Measurements from ENCODE around the gene PLA2G2C.

The PLA2G2C gene

DNA sequence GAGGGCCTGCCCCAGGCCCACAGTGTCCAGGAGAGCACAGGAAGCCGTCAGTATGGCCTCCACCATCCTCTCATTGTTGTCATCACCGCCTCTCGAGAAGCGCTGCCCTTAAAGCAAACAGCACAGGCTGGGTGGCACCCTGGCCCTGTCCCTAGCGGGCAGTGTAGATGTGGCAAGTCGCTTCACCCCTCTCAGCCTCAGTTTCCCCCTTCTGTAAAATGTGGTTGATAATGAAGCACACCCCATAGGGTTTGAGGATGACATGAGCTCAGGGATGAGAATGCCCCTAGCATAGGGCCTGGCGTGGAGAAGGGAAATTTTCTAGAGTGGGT lies 33.8 kb downstream of the PLA2G2C start:
- no peak for DNase-seq

DNA sequence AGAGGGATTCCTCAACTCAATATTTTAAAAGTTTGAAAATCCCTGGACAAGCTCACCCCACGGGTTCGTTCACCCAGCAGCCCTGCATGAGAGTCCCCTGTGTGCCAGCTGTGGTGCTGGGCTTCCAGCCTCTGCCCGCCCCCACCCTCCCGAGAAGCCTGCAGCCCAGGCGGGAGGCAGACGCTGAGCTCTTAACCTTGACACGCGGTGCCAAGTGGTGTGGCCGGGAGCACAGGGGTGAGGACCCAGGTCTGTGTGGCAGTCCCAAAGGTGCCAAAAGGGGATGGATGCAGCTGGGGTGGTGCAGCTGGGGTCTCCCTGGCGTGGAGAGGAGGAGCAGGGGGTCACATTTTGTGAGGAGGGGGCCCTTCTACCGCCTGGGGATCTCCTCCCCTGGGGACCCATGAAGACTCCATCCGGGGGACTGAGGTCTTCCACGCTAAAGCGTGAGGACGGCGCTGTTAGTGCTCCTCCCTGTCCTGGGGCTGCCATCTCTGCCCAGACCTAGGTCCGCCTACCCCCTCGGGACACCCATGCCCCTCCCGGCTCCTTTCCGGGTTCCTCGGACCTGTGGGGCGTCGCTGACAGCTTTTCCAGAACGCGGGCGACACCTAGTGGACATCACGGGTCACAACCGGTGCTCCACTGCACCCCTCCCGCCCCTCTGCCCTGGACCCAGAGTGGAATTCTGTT lies 34.3 kb downstream of the PLA2G2C start:
- peak; percentile 62 for DNase-seq

- DNase-seq, result no peak
Observed at GRCh38 chr1:20150969-20151368, 35.3 kb downstream of the PLA2G2C start.

DNA sequence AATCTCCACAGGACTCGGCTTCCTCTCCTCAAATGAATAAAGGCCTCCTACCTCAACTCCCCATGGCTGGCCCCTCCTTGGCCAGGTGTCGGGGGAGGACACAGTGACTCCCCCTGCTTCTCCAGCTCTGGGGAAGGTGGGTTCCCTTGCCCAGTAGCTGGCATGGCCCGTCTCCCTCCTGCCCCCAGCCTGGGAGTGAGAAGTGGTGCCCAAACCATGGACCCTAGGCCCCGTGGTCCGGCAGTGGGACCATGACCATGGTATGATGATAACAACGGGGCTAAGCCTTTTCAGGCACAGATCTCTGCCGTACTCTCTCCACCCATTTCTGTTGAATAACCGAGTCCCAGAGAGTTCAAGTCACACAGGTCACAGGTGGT lies 36.0 kb downstream of the PLA2G2C start:
- no peak for DNase-seq

GRCh38 chr1:20149601-20150325 lies 36.6 kb downstream of the PLA2G2C start:
- no peak for DNase-seq

DNA sequence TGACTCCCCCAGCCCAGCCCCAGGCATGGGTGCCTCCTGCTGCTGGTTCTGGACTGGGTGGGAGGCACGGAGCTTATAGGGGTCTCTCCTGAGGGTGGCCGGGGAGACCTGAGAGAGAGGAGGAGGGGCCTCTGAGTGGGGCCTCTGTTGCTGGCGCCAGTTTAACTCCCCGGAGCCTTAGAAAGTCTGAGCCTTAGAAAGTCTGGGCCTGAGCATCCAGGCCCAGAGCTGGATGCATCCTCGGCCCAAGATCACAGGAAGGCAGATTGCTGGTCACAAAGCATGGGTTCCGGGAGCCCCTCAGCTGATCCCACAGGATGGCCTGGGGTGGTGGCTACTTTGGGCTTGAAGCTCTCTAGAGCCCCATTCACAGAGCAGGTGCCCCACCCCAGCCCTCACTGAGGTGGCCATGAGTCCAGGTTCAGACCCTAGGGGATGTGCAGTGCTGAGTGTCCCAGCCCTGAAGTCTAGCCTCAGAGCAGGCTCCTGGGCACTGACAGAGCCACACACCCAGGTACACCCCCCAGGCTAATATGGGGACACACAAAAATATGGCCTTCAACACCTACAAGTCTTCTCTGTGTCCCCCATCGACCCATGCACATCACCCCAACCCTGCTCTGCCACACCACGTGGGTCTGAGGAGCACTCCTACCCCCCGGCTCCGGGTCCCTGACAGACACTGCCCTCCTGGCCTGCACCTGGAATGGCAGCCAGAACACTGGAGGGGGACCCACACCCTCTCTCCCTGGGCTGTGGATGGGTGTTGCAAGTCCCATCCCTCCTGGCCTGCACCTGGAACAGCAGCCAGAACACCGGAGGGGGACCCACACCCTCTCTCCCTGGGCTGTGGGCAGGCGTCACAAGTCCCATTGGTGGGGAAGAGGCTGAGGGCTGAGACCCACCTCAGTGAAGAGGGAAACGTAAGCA lies 37.5 kb downstream of the PLA2G2C start:
- no peak for DNase-seq

GRCh38 chr1:20147846-20148570 lies 38.3 kb downstream of the PLA2G2C start:
- DNase-seq, result no peak

DNA sequence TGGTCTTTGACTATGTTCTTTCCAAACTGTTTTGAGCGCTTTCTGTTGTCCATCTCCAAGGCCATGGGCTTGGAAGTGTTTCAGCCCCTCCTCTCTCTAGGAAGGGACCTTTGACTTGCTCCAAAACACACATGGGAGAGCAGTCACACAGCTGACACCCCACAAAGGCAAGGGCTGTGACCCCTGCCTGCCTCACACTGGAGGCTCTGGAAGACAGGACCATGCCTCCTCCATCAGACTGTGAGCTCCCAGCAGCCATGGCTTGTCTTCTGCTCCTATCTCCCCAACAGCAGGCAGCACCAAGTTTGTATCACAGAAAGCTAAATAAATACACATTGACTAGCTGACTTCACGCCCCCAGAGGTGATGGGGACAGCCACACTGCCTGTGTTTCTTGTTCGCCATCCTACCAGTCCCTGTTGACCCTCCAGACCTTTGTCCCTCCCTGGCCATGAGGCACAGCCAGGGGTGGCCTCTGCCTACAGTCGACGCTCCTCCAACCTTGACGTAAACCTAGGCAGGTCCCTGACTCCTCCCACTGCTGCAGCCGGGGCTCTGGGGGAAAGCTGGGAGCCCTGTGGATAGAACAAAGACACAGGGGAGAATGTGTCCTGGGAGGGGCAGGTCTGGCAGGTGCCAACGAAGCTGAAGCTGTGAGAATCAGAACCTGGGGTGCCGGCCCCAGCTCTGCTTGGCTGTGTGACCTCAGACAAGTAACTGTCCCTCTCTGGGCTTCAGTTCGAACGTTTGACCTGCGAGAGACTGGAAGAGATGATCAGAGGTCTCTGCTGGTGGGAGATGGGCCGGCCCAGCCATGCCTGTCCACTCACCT lies 42.4 kb downstream of the PLA2G2C start:
- DNase-seq, result no peak

DNA sequence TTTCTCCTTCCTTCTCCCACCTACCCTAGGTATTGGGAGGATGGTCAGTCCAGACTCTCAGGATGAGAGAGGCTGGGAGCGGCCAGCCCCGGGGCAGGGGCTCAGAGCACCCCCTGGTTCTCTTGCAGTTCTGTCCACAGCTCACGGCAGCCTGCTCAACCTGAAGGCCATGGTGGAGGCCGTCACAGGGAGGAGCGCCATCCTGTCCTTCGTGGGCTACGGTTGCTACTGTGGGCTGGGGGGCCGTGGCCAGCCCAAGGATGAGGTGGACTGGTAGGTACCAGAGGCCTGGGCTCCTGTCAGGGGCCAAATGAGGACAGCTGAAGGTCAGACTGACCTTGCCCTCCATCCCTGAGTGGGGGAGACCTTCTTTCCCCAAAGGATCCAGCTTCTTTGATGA lies 43.0 kb downstream of the PLA2G2C start:
- DNase-seq, result no peak

DNA sequence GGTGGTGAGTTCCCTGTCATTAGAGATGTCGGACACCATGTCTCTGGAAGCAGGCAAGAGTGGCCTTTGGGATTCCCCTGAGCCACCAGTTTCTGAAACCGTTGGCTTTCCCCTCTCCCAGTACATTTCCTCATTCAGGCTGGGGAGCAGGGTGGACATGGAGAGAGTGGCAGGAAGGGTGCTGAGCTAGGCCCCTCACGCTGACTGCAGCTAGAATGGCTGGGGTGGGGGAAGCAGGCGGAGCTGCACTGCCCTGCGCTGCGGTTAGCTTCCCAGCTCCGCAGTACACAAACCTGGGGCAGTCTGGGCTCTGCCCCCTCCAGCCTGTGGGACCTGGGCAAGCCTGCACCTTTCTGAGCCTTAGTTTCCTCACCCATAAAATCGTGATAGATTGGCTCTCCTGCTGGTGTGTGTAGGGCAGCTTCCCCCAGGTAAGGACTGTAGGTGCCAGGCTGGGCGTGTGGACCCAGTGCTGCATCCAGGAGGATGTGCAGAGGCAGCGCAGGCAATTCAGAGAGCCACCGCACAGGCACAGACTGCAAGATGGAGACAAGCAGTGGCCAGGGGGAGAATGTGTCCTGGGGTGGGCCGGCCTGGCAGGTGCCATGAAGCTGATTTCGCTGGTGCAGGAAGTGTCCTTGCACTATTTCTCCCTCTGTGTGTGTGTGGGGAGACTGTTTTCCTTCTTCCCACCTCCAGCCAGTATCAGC lies 44.2 kb downstream of the PLA2G2C start:
- no peak for DNase-seq

- no peak for DNase-seq
Observed at GRCh38 chr1:20141466-20141865, 44.9 kb downstream of the PLA2G2C start.

GRCh38 chr1:20141001-20141400 lies 45.3 kb downstream of the PLA2G2C start:
- no peak for DNase-seq

DNA sequence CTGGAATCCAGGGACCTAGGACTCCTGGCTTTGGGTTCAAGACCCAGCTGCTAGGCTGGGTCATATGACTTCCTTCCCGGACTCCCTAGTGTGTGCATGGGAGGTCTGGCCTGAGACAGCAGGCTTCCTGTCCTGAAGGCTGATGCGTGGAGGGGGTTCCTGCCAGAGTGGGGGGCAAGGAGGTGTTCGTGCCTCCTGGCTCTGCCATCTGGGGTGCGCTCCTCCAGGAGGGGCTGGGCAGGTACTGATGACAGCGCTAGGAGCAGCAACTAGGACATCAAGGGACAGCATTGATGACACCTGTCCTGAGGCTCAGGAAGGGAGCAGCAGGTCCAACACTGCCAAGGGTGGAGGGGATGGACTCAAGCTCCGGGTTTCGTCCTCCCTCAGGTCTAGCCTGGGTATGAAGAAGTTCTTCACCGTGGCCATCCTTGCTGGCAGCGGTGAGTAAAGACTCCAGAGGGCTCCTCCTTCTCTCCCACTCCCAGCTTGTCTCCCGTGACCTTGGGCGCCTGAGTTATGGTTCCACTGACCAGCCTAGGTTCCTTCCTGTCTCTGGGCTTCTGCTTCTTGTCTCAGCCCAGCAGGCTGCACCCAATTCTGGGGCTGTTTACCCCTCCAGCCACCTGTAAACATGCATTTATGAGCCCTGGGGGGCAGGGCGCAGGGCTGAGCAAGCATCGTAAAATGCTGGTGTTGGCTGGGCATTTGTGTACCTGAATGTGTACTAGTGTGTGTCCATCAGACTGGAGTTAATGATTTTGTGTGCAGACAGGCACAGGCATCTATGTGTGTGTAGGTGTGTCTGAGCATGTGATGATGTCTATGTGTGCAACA lies 46.3 kb downstream of the PLA2G2C start:
- DNase-seq, result no peak

DNA sequence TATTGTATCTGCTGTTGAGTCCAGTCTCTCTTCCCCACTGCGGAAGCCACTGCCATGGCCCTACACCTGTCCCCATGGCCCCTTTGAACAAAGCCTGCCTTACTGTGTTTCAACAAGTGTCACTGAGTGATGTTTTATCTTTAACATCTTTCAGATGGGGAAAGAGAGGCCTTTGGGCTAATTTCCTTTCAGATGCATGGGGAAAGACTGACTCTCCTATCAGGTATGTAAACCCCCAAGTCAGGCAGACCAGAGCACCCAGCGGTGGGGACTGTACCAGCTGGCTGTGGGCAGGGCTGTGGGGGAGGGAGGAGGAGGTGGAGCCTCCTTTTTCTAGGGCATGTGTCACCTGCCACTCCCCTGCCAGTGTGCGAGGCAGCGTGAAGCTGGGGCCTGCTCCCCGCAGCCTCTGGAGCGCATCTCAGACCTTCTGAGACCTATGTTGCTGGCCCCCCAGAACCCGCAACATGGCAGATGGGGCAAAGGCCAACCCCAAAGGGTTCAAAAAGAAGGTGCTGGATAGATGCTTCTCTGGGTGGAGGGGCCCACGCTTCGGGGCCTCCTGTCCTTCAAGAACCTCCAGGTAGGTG lies 47.3 kb downstream of the PLA2G2C start, which contains the start of gene PLA2G2F:
TSS of gene PLA2G2F (plus strand) at position 363 of the 590 bp plus-strand sequence. CDS start at position 468, 105 bp downstream.
- DNase-seq, result no peak

DNA sequence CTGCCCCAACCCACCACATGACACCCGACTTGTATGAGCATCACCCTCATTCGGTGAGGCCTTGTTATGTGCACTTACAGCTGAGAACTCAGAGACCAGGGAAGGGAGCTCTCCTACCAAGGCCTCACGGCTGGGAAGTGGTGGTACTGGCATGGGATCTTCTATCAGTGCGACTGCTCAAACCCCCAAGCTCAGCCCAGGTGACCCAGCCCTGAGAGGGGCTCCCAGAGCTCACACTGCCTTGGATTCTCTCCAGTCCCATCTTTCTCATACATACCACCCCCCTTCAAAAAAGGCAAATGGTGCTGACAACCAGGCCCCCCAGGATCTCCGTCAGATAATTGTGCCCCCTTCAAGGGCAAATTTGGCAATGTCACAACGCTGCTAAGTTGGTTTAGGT lies 48.0 kb downstream of the PLA2G2C start:
- no peak for DNase-seq

GRCh38 chr1:20137604-20138003 lies 48.7 kb downstream of the PLA2G2C start:
- no peak for DNase-seq

- no peak for DNase-seq
Observed at GRCh38 chr1:20137055-20137454, 49.3 kb downstream of the PLA2G2C start.

- no peak for DNase-seq
Observed at GRCh38 chr1:20136249-20136648, 50.1 kb downstream of the PLA2G2C start.

GRCh38 chr1:20134995-20135394 lies 51.3 kb downstream of the PLA2G2C start:
- no peak for DNase-seq

Data from right kidney (tissue), 1 donor.